HK-2 (cell line): ENCODE results near the gene METTL14.

Source experiments
- DNase-seq: peaks from one replicate; pipeline ENCODE4 v3.0.0-alpha.2; 2018; ENCODE audit not compliant: unreplicated experiment

The METTL14 gene

DNA sequence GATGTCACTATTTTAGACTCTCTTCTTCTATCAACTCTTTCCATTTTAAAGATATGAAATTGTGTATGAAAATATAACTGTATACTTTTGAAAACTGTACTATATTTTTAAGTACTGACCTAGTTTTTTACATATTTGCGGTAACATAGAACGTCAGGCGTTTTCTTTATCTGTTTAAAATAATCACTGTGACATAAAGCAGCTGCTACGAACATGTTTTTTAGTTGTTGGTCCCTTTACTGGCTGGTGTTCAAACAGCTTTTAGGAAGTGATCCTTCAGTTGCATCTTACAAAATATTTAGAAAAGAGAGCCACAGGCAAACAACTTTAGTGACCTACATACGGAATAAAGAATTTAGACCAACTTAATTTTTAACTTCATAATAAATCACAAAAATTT, 73.1 kb downstream of the METTL14 start:
- DNase-seq, result no peak

DNA sequence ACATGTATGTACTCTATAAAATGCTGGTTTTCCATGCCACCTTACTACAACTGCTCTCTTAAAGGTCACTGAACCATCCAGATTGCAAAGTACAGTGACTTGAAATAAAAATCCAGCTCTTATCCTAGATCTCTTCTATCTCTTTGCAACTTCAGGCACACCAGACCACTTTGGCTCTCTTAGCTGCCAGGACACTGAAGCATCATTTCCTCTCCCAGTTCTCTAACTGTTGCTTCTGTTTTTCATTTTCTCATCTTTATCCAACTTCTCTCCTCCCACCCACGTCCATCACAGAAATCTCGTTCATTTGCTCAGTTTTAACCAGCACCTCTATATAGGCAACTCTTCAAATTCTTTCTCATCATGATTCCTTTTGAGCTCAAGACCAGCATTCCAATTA, 74.3 kb downstream of the METTL14 start:
- DNase-seq, result no peak

GRCh38 chr4:118760092-118760491, 74.9 kb downstream of the METTL14 start:
- no peak for DNase-seq

DNA sequence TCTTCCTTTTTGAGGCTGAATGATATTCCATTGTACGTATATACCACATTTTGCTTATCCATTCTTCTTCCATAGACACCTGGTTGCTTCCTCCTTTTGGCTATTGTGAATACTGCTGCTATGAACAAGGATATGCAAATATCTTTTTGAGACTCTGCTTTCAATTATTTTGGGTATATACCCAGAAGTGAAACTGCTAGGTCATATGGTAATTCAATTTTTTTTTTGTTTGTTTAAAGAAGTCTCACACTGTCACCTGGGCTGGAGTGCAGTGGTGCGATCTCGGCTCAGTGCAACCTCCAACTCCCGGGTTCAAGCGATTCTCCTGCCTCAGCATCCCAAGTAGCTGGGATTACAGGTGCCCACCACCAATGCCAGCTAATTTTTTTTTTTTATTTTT, 75.3 kb downstream of the METTL14 start:
- DNase-seq, result no peak

GRCh38 chr4:118761397-118762016, 76.3 kb downstream of the METTL14 start:
- no peak for DNase-seq

GRCh38 chr4:118762155-118762554, 77.0 kb downstream of the METTL14 start:
- no peak for DNase-seq

DNA sequence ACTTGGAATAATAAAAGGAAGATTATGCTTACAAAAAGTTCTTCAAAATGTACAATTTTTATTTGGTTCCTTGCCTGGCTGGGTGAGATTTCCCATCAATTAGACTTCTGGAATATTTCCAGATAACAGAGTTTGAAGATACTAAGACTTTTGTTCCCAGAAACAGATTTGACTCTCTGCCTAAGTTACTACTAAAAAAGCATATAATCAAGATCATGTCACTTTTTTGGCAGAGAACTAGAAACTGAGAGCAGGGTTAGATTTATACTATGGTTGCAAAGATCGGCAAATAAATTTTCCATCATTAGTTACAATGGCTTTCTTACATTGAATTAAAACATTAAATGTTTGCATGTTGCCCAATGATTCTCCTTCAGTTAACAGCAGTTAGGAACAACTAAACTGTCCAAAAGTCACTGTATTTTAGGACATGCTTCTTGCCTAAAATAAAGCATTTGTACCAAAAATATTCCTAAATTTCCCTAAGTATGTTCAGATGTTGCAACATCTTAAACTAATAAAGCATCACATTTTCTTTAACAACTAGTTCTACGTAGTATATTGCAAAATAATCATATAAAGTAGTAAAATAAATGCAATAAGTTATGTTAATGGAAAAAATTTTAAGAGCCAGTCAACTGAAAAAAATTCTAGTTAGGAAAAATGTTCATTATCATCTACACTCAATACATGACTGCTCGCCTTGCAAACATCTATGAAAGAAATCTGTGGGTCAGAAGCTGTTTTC, 77.7 kb downstream of the METTL14 start:
- no peak for DNase-seq
